ENCODE data around the gene TINCR.

DNA sequence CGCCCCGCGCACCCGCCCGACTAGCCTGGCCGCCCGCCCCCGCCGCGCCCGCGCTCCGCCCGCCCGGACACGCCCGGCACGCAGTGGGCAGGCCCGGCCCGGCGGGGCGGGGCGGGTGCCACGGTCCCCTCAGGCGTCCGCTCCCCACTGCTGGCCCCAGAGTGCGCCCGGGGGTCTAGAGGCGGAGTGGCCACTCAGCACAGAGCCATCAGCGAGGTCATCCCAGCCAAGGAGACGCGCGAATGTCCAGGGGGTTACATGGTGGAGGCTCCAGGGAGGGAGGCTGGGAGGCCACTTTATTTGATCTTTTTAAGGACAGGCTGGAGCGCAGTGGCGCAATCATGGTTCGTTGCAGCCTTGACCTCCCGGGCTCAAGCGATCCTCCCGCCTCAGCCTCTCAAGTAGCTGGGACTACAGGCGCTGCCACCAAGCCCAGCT is 236 bp upstream of the TINCR start:
- TF ChIP-seq CTCF (IDR thresholded peaks at IDR 0.05), result no peak
- no peak for TF ChIP-seq ZFX (IDR thresholded peaks at IDR 0.05; ENCODE audit: borderline replicate concordance)
